ENCODE results near the gene SYPL2. TPM values are rescaled to one million over a fixed set of nuclear protein-coding genes. Genes with fewer than 3 reads are reported as not detected.

SYPL2 gene
- total and polyA plus RNA-seq, 4 donors = 0.14 to 4.7 (median 3.7) TPM

DNA sequence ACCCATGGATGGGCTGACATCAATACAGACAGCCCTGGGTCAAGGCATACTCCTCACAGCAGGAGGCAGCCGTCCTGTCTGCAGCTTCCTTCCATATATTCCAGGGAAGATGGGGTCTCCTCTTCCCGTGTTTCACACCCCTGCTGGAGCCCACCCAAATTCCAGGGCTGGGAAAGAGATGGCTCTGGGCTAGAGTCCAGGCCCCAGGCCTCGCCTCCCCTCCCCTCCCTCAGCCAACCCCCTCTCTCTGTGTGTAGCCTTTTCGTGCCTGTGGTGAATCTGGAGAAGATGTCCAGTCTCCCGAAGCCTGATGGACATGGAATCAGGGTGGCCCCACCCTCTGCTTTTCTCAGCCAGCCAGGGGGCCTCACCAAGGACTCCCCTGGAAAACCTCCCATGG is 20.9 kb downstream of the SYPL2 start:
- peaks cover 0 to 12% (median 0%) of the 10 kb centered on the region in 4 donors for H3K36me3 ChIP-seq (ENCODE audit: control insufficient read depth in 4 of 4, insufficient read depth in 3 of 4, low read depth in 1 of 4, low read length in 3 of 4)
- H3K9me3 ChIP-seq (ENCODE audit: control insufficient read depth in 4 of 4, low read length in 3 of 4) = no peaks in the 10 kb centered on the region
- no peak overlapping the region for H3K9ac ChIP-seq (ENCODE audit: low read depth in 1 of 2, low read length in 2 of 2)
- H3K4me1 ChIP-seq (ENCODE audit: control insufficient read depth in 4 of 4, insufficient read depth in 4 of 4, low read length in 3 of 4) = peaks cover 5 to 16% (median 13%) of the 10 kb centered on the region in 4 donors
- no peak overlapping the region for H3K27ac ChIP-seq (ENCODE audit: low read depth in 1 of 2, low read length in 2 of 2)
- DNase-seq (ENCODE audit: low spot score) = no peak
- 85% methylated on average over 5 of the region's 5 CpGs for WGBS
- no peaks in the 10 kb centered on the region for H3K27me3 ChIP-seq (ENCODE audit: control insufficient read depth in 4 of 4, insufficient read depth in 4 of 4, low read length in 3 of 4)
- H3K4me3 ChIP-seq (ENCODE audit: low read depth in 1 of 3, low read length in 3 of 3) = no peak overlapping the region
- TF ChIP-seq, protein P1, sequence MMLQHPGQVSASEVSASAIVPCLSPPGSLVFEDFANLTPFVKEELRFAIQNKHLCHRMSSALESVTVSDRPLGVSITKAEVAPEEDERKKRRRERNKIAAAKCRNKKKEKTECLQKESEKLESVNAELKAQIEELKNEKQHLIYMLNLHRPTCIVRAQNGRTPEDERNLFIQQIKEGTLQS (IDR thresholded peaks at IDR 0.05) = no peak
- TF ChIP-seq FOXA2 (IDR thresholded peaks at IDR 0.05) = no peak
- TF ChIP-seq, protein P2, sequence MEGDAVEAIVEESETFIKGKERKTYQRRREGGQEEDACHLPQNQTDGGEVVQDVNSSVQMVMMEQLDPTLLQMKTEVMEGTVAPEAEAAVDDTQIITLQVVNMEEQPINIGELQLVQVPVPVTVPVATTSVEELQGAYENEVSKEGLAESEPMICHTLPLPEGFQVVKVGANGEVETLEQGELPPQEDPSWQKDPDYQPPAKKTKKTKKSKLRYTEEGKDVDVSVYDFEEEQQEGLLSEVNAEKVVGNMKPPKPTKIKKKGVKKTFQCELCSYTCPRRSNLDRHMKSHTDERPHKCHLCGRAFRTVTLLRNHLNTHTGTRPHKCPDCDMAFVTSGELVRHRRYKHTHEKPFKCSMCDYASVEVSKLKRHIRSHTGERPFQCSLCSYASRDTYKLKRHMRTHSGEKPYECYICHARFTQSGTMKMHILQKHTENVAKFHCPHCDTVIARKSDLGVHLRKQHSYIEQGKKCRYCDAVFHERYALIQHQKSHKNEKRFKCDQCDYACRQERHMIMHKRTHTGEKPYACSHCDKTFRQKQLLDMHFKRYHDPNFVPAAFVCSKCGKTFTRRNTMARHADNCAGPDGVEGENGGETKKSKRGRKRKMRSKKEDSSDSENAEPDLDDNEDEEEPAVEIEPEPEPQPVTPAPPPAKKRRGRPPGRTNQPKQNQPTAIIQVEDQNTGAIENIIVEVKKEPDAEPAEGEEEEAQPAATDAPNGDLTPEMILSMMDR (IDR thresholded peaks at IDR 0.05; ENCODE audit: low read depth, low read length, missing input control) = no peak
- no peak for TF ChIP-seq HNF4G (IDR thresholded peaks at IDR 0.05)
- TF ChIP-seq, protein P3, sequence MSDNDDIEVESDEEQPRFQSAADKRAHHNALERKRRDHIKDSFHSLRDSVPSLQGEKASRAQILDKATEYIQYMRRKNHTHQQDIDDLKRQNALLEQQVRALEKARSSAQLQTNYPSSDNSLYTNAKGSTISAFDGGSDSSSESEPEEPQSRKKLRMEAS (IDR thresholded peaks at IDR 0.05) = no peak
- TF ChIP-seq, protein P4, sequence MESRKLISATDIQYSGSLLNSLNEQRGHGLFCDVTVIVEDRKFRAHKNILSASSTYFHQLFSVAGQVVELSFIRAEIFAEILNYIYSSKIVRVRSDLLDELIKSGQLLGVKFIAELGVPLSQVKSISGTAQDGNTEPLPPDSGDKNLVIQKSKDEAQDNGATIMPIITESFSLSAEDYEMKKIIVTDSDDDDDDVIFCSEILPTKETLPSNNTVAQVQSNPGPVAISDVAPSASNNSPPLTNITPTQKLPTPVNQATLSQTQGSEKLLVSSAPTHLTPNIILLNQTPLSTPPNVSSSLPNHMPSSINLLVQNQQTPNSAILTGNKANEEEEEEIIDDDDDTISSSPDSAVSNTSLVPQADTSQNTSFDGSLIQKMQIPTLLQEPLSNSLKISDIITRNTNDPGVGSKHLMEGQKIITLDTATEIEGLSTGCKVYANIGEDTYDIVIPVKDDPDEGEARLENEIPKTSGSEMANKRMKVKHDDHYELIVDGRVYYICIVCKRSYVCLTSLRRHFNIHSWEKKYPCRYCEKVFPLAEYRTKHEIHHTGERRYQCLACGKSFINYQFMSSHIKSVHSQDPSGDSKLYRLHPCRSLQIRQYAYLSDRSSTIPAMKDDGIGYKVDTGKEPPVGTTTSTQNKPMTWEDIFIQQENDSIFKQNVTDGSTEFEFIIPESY (IDR thresholded peaks at IDR 0.05) = no peak
- no peak for TF ChIP-seq HNF4A (conservative IDR thresholded peaks at IDR 0.05)
- TF ChIP-seq JUND (IDR thresholded peaks at IDR 0.05) = no peak
- no peak for TF ChIP-seq YY1 (IDR thresholded peaks at IDR 0.05)
- no peak for TF ChIP-seq NR2F2 (IDR thresholded peaks at IDR 0.05)
- no peak for TF ChIP-seq FOXA1 (IDR thresholded peaks at IDR 0.05)
- no peak for TF ChIP-seq RAD21 (IDR thresholded peaks at IDR 0.05)

DNA sequence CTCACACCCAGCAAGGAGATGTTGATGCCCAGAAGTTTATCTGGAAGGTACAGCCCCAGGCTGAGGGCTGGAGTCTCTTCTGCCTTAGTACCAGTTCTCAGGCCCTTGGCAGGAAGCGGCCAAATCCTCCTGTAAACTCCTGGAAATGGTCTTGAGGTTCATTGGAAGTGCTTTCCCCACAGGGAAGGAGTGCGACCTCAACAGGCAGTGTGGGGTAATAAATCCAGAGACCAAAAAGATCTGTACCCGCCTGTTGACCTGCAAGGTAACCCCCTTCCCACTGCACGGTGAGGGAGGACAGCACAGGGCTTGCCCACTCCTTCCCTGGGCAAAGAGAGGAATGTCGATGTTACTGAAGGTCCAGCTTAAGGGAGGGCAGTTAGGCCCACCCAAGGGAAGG is 21.9 kb downstream of the SYPL2 start:
- Histone ChIP-seq H3K9me3 (ENCODE audit: control insufficient read depth in 4 of 4, low read length in 3 of 4) (no peaks in the 10 kb centered on the region), H3K27ac (ENCODE audit: low read depth in 1 of 2, low read length in 2 of 2) (no peak overlapping the region), H3K27me3 (ENCODE audit: control insufficient read depth in 4 of 4, insufficient read depth in 4 of 4, low read length in 3 of 4) (no peaks in the 10 kb centered on the region), H3K9ac (ENCODE audit: low read depth in 1 of 2, low read length in 2 of 2) (no peak overlapping the region), H3K36me3 (ENCODE audit: control insufficient read depth in 4 of 4, insufficient read depth in 3 of 4, low read depth in 1 of 4, low read length in 3 of 4) (peaks cover 0 to 12% (median 0%) of the 10 kb centered on the region in 4 donors), H3K4me3 (ENCODE audit: low read depth in 1 of 3, low read length in 3 of 3) (no peak overlapping the region), H3K4me1 (ENCODE audit: control insufficient read depth in 4 of 4, insufficient read depth in 4 of 4, low read length in 3 of 4) (peaks cover 1 to 12% (median 9%) of the 10 kb centered on the region in 4 donors)
- 86% methylated on average over 5 of the region's 5 CpGs for WGBS
- no peak for DNase-seq (ENCODE audit: low spot score)
- TF ChIP-seq HNF4A (conservative IDR thresholded peaks at IDR 0.05) = no peak
- TF ChIP-seq, protein P5, sequence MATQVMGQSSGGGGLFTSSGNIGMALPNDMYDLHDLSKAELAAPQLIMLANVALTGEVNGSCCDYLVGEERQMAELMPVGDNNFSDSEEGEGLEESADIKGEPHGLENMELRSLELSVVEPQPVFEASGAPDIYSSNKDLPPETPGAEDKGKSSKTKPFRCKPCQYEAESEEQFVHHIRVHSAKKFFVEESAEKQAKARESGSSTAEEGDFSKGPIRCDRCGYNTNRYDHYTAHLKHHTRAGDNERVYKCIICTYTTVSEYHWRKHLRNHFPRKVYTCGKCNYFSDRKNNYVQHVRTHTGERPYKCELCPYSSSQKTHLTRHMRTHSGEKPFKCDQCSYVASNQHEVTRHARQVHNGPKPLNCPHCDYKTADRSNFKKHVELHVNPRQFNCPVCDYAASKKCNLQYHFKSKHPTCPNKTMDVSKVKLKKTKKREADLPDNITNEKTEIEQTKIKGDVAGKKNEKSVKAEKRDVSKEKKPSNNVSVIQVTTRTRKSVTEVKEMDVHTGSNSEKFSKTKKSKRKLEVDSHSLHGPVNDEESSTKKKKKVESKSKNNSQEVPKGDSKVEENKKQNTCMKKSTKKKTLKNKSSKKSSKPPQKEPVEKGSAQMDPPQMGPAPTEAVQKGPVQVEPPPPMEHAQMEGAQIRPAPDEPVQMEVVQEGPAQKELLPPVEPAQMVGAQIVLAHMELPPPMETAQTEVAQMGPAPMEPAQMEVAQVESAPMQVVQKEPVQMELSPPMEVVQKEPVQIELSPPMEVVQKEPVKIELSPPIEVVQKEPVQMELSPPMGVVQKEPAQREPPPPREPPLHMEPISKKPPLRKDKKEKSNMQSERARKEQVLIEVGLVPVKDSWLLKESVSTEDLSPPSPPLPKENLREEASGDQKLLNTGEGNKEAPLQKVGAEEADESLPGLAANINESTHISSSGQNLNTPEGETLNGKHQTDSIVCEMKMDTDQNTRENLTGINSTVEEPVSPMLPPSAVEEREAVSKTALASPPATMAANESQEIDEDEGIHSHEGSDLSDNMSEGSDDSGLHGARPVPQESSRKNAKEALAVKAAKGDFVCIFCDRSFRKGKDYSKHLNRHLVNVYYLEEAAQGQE (IDR thresholded peaks at IDR 0.05) = no peak
- TF ChIP-seq NR2F2 (IDR thresholded peaks at IDR 0.05) = no peak
- TF ChIP-seq HNF4G (IDR thresholded peaks at IDR 0.05) = no peak
- no peak for TF ChIP-seq SP1 (IDR thresholded peaks at IDR 0.05)
